NT2/D1 (cell line): ENCODE measurements around the gene UPF2.

Experiments
- SUZ12 ChIP-seq: IDR thresholded peaks from 2 replicates; pipeline ENCODE4 v1.6.1; 2011; ENCODE audit not compliant: insufficient read length, insufficient read depth; ENCODE audit errors: extremely low read depth
- ZNF274 ChIP-seq: IDR thresholded peaks from 2 replicates; pipeline ENCODE4 v1.6.1; 2011; ENCODE audit warnings: mild to moderate bottlenecking, low read depth, low read length

- TF ChIP-seq ZNF274: no peak
- TF ChIP-seq SUZ12: no peak
Observed at GRCh38 chr10:11881030-11881476, 161.6 kb downstream of the UPF2 start.
